K562 (cell line): ENCODE measurements around the gene STK32C. TPM values are rescaled to one million over a fixed set of nuclear protein-coding genes. Genes with fewer than 3 reads are reported as not detected.

Experiments
- ATAC-seq: fragments of 200-7000 bp; cut with Tn5 transposase; 3 replicates; pipeline ENCODE4 v1.9.1; 2020; ENCODE audit warnings: moderate library complexity
- BruUV-seq: library from RNA; stranded (reverse); fragments of 400-500 nt; replicated peaks from 2 replicates; lab custom pipeline; 2021; lab: Mats Ljungman, UMichigan
- CTCF ChIA-PET: fragments of 300-600 bp; formaldehyde crosslinking; extraction: SDS; loops from one replicate; lab custom pipeline; 2021; ENCODE audit warnings: low intra/inter-chr PET ratio; lab: Yijun Ruan, JAX
- POLR2A ChIA-PET: fragments of 300-600, 350-650 bp; sonication (Branson Sonifier 250); formaldehyde crosslinking; extraction: SDS; loops from one replicate; lab custom pipeline; 2021; ENCODE audit warnings: antibody characterized with exemption, inconsistent platforms; lab: Yijun Ruan, JAX
- DNase-seq, 4 experiments: peaks; one replicate each; pipeline versions ENCODE4 v3.0.0 to v3.0.0-alpha.2; 2011 to 2018; ENCODE audit warnings: low spot score in 3 of 4, mixed read lengths in 3 of 4; ENCODE audit errors: extremely low read depth in 1 of 4
- FAIRE-seq: peaks from 2 replicates; lab custom pipeline; 2011; peaks lifted over from hg19 to GRCh38; lab: Jason Lieb, UNC
- H2AFZ ChIP-seq: 2 replicates; pipeline ENCODE4 v1.6.0; 2011; ENCODE audit warnings: low read depth, low read length, control low read depth, inconsistent platforms
- H3K27ac ChIP-seq: fragments of 200-600 bp; 3 replicates; pipeline ENCODE4 v1.8.0; 2011; ENCODE audit warnings: low read depth, mild to moderate bottlenecking, control low read depth, inconsistent platforms, low read length, moderate library complexity, mixed read lengths; ENCODE audit errors: extremely low read depth
- H3K27me3 ChIP-seq, 2 experiments: fragments of 300-600 bp in 1 of 2; 2 replicates in 1 of 2; 3 replicates in 1 of 2; pipeline versions ENCODE4 v1.6.0 to v1.8.0; 2011; ENCODE audit warnings: inconsistent platforms in 2 of 2, low read length in 2 of 2, mild to moderate bottlenecking in 1 of 2, mixed read lengths in 1 of 2, moderate library complexity in 1 of 2; ENCODE audit not compliant: control insufficient read depth in 2 of 2, insufficient read depth in 2 of 2
- H3K36me3 ChIP-seq: fragments of 300-600 bp; 3 replicates; pipeline ENCODE4 v1.8.0; 2011; ENCODE audit warnings: mild to moderate bottlenecking, low read length, inconsistent platforms; ENCODE audit not compliant: control insufficient read depth, insufficient read depth
- H3K4me1 ChIP-seq, 2 experiments: fragments of 200-600 bp in 1 of 2; replicated peaks in 1 of 2; 2 replicates in 1 of 2; 3 replicates in 1 of 2; pipeline versions ENCODE4 v1.5.1 to v1.8.0; 2011; ENCODE audit warnings: inconsistent platforms in 2 of 2, low read length in 2 of 2, mild to moderate bottlenecking in 1 of 2, mixed read lengths in 1 of 2, moderate library complexity in 1 of 2; ENCODE audit not compliant: control insufficient read depth in 2 of 2, insufficient read depth in 2 of 2
- H3K4me2 ChIP-seq: 2 replicates; pipeline ENCODE4 v1.6.1; 2011; ENCODE audit warnings: low read length, control low read depth, inconsistent platforms, mixed read lengths; ENCODE audit not compliant: insufficient read depth
- H3K4me3 ChIP-seq: fragments of 200-600 bp; sonication (generic), shearing (Covaris generic); 2 replicates; pipeline ENCODE4 v1.5.1; 2016; ENCODE audit warnings: control low read depth, inconsistent platforms
- H3K79me2 ChIP-seq: fragments of 200-600 bp; 3 replicates; pipeline ENCODE4 v1.8.0; 2011; ENCODE audit warnings: low read length, inconsistent platforms; ENCODE audit not compliant: control insufficient read depth, insufficient read depth
- H3K9ac ChIP-seq, 2 experiments: 2 replicates each; pipeline versions ENCODE4 v1.6.0 to v1.6.1; 2011; ENCODE audit warnings: low read depth in 2 of 2, low read length in 2 of 2, control low read depth in 1 of 2, inconsistent platforms in 1 of 2, mild to moderate bottlenecking in 1 of 2, mixed read lengths in 1 of 2; ENCODE audit not compliant: insufficient read depth in 1 of 2
- H3K9me1 ChIP-seq: one replicate; pipeline ENCODE4 v1.6.0; 2011; ENCODE audit warnings: inconsistent platforms, mild to moderate bottlenecking, low read length, moderate library complexity; ENCODE audit not compliant: control insufficient read depth, insufficient read depth
- H3K9me3 ChIP-seq: replicated peaks from 2 replicates; pipeline ENCODE4 v1.5.1; 2011; ENCODE audit warnings: low read depth, low read length, inconsistent platforms; ENCODE audit not compliant: control insufficient read depth, insufficient read depth
- H4K20me1 ChIP-seq: replicated peaks from 2 replicates; pipeline ENCODE4 v1.6.1; 2011; ENCODE audit warnings: low read length, inconsistent platforms, mixed read lengths; ENCODE audit not compliant: control insufficient read depth, insufficient read depth
- CCNT2 ChIP-seq: IDR thresholded peaks from 2 replicates; pipeline ENCODE4 v1.6.1; 2011; ENCODE audit warnings: borderline replicate concordance, low read depth, mild to moderate bottlenecking, moderate library complexity, mixed read lengths, low read length; ENCODE audit not compliant: insufficient read length; ENCODE audit errors: extremely low read depth
- CHD2 ChIP-seq: IDR thresholded peaks from 2 replicates; pipeline ENCODE4 v1.6.1; 2011; ENCODE audit warnings: low read depth, low read length
- MEF2D ChIP-seq: conservative IDR thresholded peaks from 2 replicates; pipeline ENCODE4 v1.6.1; 2016; ENCODE audit warnings: low read depth, missing genetic modification characterization, missing compliant biosample characterization
- ZNF445 ChIP-seq: fragments of 250-450 bp; sonication (Bioruptor Pico); IDR thresholded peaks from 2 replicates; pipeline ENCODE4 v1.4.0; 2020; ENCODE audit warnings: low read depth, mild to moderate bottlenecking, moderate library complexity
- ZSCAN32 ChIP-seq: fragments of 450-650 bp; formaldehyde crosslinking; IDR thresholded peaks from 2 replicates; pipeline ENCODE4 v1.4.0; 2020; ENCODE audit warnings: mild to moderate bottlenecking, moderate library complexity
- WGBS: fragments of 100-300 bp; shearing (Covaris generic); methylation state at CpG from one replicate; pipeline ENCODE4 v1.1.6; 2016; ENCODE audit warnings: low coverage, mixed read lengths; ENCODE audit not compliant: insufficient coverage; ENCODE audit errors: missing lambda C conversion rate; 5-methylcytosine and 5-hydroxymethylcytosine counted together
- in situ Hi-C: fragments of 300-500 bp; cut with MboI; formaldehyde crosslinking; loops from 4 replicates; pipeline ENCODE4 v1.15.0; 2018; ENCODE audit warnings: inconsistent platforms, mixed read lengths
- intact Hi-C: fragments of 100-400 bp; cut with micrococcal nuclease; formaldehyde crosslinking; loops from 2 replicates; pipeline ENCODE4 v1.14.2; 2022
- polyA plus RNA-seq, 8 experiments: library from polyadenylated mRNA; depleted of rRNA in 4 of 8; stranded (reverse) in 5 of 8; unstranded in 3 of 8; fragments of >200 nt; fragmentation: Nextera tagmentation in 2 of 8; fragmentation: Illumina TruSeq in 1 of 8; extraction: Ambion mirVana in 2 of 8; extraction: Trizol in 1 of 8; gene quantifications; 2 replicates each; pipeline versions ENCODE4 v1.2.1 to v1.2.3, GENCODE V29; 2011 to 2014; ENCODE audit warnings: inconsistent platforms in 1 of 8, missing spikeins in 1 of 8
- total RNA-seq, 7 experiments: library from RNA; depleted of rRNA in 6 of 7; stranded (reverse); fragments of >200 nt in 6 of 7; fragmentation: Illumina TruSeq in 2 of 7; extraction: Trizol in 2 of 7; gene quantifications; 2 replicates each; pipeline versions ENCODE4 v1.2.1 to v1.2.3, GENCODE V29; 2011 to 2021; ENCODE audit warnings: low replicate concordance in 1 of 7

Gene STK32C
- total and polyA plus RNA-seq, 9 of the 15 experiments (the other 6 are each of a cell fraction or from before 2014, with no cell fraction given) = 1.5 to 20.9 (median 6.5) TPM

DNA sequence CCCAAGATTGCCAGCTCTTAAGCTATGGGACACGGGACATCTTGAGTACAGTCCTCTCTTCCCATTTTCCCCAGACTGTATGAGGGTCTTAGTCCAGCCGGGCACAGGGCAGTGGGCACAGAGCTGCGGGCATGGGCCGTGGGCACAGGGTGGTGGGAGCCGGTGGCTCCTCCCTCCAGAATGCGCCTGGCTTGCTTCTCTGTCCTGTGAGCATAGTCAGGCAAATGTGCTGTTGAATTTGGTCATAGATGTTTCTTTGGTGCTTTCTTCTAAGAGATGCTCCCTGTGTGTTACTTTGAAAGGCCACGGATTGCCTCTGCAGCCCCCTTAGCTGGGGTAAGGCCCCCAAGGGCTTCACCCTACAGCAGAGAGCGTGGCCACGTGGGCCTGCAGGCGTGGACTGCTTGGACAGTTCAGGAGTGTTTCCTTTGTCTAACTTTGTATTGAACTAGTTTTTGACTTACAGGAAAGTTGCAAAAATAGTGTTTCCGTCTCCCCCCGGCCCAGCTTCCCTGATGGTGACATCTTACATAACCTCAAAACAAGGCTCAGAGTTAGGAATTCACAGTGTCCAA lies 49.0 kb upstream of the STK32C start (continued):
- TF ChIP-seq ZNF445 (CRISPR knock-in tag) (no peak), CHD2 (no peak), CCNT2 (no peak)
- TF ChIP-seq, all 486 proteins: peak for 0

DNA sequence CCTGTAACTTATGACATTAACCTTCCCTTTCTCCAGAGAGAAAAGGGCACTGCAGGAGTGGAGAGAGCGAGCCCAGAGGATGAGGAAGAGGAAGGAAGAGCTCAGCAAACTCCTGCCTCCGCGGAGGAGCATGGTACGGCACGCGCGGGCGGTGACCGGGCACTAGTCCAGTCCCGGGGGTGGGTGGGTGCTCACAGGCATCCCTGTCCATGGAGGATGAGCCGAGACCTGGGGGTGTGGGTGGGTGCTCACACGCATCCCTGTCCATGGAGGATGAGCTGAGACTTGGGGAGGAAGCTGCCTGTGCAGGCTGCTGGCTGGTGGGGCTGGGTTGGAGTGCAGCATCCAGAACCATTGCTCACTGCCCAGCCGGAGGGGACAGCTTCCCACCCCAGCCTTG lies 48.0 kb upstream of the STK32C start:
- TF ChIP-seq ZSCAN32 (CRISPR knock-in tag) = no peak
- no peak for TF ChIP-seq MEF2D (tag)
- no peak for FAIRE-seq

More for the DNA sequence above, 48.0 kb upstream of the STK32C start:
- ATAC-seq (no peak), DNase-seq (no peak)
- H3K27me3 ChIP-seq = no peaks in the 10 kb centered on the region; a peak in 1 of 5 replicates
- H3K4me2 ChIP-seq = no peak overlapping the region
- in situ Hi-C loops = no loop called here
- peaks cover 0 to 34% of the 10 kb centered on the region in 2 experiments; a peak in 2 of 5 replicates for H3K4me1 ChIP-seq
- WGBS = 57% methylated on average over 9 of the region's 13 CpGs
- H3K9ac ChIP-seq = no peak overlapping the region
- no peak overlapping the region for H3K4me3 ChIP-seq
- H3K27ac ChIP-seq = no peak overlapping the region
- no TSS peak for BruUV-seq
- no peaks in the 10 kb centered on the region for H3K79me2 ChIP-seq
- H3K36me3 ChIP-seq = no peaks in the 10 kb centered on the region
- H3K9me1 ChIP-seq = no peaks in the 10 kb centered on the region
- H3K9me3 ChIP-seq = no peaks in the 10 kb centered on the region
- CTCF ChIA-PET = no interaction called here
- intact Hi-C loops = no loop called here
- POLR2A ChIA-PET = interaction anchor here (1.0 kb wide), 1 partner anchor 193 kb away, joined by 3 read pairs; no protein-coding TSS in a partner anchor
- no peaks in the 10 kb centered on the region for H4K20me1 ChIP-seq
- H2AFZ ChIP-seq = no peak overlapping the region
